Right lung (tissue), 5 donors: Measurements from ENCODE around the gene RREB1. TPM values are rescaled to one million over a fixed set of nuclear protein-coding genes. Genes with fewer than 3 reads are reported as not detected.
A peak's percentile ranks its signal among the peaks of the same experiment; 100 is the strongest.
"Not testable (repeated sequence)": the region's sequence is repeated elsewhere in the genome, so short reads cannot be mapped to it uniquely, and the experiment has no call there.

ENCODE experiments used
- DNase-seq, 2 donors: peaks; one replicate each; pipeline ENCODE4 v3.0.0-alpha.2; 2013
- polyA plus RNA-seq, 5 donors: library from polyadenylated mRNA; unstranded; fragments of 120-200 nt; gene quantifications; one replicate each; pipeline versions ENCODE4 v1.2.1 to v1.2.3, GENCODE V29; 2013; ENCODE audit warnings: inconsistent platforms in 1 of 5, low replicate concordance in 1 of 5; ENCODE audit not compliant: insufficient read length in 5 of 5, insufficient read depth in 1 of 5

RREB1 gene
- polyA plus RNA-seq, 5 donors = 22.1 to 27.4 (median 24.3) TPM

DNA sequence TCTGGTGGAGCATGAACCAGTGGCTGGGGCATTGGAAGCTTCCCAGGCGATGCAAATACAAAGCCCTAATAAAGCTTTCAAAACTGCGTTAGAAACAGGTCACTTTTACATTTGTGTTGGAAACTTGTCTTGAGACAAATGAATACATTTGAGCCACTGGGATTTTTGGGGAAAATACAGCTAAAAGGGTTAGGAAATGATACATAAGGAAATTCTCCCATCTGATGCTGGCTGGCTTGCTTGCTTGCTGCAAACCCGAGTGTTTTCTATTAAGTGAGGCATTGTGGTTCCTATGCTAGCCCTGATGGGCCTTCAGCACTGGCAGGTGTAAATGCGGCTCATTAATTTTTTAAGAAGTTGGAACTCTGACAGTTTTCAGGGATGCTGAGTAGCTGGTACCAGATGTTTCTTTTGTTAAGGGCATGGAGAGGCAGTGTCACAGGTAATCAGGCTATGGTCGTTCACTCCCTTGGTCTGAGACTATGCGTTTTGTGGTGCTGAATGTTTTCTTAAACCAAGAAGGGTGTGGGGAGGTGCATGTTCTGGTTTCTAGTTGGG, 35.2 kb downstream of the RREB1 start:
- no peak for DNase-seq

DNA sequence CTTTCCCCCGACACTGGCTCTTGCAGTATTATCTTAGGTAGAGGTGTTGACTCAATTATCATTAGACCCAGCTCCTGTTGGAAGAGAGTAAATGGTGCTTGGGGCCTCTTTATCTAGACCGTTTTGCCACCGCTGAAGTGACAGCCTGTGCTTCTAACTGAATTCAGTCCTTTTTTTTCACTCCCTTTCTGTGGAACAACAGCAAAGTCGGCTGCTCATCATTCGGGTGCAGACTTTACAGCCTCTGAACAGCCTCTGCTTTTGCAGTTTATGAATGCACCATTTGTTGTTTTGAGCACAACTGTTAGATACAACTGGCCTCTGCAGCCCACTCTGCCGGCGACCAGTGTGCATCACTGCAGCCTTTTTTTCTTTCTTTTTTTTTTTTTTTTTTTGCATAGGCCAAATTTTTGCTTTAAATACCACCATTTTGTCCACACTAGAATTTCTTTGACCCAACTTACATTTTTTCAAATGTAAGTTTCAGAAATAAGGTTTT, 35.8 kb downstream of the RREB1 start:
- DNase-seq = no peak

DNA sequence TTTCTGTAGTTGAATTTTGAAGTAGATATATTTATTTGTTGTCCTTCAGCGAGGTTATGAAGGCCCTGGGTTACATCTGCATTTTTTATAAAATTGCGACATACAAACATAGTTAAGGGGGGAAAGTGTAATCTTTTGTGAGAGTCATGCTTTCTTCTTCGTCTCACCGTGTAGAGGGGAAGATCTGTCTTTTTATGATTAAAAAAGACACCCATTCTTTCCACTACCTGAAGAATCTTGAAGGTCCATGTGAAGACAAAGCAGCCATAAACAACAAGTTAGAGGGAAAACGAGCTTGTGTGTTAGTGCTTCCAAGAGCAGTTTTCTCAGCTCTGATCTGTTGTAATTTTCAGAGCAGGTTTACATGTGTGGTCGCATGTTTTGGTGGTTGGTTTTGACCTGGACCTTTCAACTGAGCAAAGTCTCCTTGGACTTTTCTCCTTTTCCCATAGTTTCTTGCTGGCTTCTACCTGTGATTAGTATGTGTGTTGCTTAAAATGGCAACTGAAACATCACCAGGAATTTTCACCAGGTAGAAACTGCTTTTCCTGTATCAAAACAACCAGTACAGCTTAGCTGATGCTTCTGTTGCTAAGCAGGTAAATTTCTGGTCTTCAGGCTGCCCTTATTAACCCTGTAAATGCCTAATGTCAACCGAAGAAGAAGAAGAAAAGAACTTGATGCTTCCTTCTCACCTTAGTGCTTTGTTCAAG, 37.3 kb downstream of the RREB1 start:
- DNase-seq = no peak

DNA sequence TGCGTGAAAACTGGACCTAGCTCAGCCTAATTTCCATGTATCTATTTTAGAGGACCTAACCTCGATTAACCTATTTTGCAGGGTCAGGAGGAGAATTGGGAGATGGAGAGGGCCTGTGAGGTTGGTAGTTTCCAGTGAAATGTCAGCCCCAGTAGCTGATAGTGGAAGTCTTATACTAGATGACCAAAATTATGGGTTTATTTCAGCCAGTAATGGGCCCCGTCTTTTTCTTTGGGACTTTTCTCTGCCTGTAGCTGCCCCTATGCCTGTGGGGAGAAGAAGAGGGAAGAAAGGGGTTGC, 37.8 kb downstream of the RREB1 start:
- no peak for DNase-seq

DNA sequence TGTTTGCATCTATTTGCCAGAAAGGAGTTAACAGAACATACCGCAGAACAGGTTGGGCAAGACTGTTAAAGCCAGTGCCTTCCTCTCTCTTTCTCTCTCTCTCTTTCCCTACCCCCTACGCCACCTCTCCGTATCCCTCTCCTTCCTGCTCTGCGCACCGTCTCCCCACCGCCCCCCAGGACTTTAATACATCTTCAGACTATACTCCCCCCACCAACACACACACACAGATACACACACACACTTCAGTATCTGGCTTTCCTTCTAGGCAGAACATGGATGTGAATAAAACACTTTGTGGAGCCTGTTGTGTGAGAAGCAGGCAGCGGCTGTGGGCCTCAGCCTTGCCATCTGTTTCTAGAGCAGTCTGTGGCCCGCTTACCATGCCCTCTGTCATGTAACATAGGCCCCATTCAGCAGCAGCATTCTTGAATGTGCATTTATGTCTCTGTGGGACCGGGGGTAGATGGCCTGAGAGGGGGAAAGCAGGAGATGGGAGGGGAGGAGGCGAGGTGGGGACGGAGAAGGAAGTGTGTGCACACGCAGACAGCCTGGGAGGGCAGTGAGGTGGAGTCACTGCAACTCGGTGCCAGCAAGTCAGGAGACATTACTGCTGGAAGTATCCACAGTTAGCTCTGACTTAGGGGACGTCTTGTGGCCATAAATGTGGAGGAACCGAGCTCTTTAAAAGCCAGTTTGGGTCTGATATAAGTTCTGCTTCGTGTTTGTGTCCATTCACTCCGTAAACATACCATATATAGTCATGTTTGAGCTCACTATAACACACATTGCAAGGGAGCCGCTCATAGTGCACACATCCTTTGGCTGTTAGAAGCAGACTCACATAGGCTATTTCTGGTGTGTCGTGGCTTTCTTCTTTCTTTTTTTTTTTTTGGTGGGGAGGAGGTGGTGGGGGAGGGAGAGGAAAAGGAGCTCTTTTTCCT, 38.4 kb downstream of the RREB1 start:
- peak in 1 of 2 donors; percentile 53 for DNase-seq

DNA sequence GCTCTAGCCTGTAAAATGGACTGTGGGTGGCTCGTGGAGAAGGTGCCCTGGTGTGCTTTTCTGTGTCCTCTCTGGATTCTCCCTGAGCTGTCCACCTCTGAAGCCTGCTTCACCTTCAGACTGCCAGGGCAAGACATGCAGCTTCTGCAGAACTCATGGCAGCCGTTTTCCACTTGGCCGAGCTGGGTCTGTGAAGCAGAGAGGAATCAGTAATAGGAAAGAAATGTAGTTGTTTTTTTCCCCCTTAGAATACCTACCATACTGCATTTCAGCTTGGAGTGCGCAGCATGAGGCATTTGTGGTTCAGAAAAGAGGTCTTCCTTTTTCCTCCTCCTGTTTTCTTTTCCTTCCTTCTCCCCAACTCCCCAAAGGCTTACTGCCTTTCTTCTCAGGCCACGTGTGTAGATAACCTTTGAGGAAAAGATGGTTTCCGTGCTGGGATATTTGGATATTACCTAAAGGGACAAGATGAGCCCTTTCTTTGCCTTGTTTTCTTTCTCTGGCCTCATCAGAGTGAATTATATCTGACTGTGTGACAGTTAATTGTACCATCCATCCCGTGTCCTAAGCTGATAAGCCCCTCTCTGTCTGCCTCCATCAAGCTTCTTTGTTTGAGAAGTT, 39.4 kb downstream of the RREB1 start:
- DNase-seq = no peak

DNA sequence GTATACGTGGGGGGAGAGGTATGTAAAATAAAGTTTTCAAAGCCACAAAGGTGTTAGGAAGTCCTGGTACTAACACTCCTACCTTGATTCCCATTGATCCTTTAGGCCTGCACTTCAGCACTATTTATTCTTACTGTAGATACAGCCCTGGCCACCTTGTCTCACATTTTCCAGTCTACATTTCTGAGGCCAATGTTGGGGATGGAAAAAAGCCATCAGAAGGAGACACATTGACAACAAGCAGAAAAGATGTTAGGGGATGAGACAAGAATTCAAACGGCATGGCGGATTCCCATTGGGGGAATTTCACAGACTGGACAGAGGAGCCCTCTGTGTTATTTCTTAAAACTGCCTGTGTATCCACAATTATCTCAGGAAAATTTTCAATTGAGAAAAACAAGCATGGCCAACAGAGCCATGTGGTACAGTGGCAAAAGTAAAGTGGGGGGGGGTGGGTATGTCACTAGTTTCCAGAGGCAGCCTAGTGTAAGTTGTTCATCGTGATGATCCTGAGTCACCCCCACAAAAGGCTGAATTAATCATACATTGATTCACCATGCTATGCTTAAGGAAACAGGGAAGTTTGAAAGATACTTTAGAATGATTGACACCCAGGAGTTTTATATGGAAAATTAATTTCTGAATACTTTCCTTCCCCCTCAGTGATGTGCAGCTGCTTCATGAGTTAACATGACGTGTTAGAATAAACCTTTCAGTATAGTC, 40.5 kb downstream of the RREB1 start:
- DNase-seq = no peak

DNA sequence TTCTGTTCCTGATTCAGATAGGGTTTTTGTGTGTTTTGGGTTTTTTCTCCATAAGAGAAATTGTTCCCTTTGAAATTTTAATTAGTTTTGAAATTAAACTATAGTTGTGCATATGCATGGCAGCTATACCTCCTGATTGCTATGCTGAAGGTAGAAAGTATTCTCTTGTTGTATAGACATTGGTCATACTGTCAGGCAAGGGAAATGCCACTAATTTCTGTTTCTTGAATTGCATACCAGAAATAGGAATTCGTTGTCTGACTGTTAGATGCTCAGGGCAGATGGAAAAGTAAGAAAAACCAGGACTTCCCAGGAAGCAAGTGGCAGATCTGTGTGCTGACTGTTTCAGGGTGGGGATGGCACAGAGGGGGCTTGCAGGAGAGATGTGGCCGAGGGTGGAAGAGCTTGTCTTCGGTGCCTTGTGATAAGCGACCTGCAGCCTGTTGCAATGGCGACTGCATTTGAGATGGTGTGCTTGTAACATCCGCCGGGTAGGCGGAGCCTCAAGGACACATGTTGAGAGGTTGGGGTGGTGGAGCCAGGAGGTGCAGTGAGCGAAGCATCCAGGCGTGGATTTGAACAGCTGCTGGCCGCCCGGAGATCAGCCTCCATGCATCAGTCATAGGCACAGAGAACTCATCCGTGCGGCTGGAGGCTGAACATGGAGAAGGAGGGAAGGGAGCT, 42.8 kb downstream of the RREB1 start:
- no peak for DNase-seq

DNA sequence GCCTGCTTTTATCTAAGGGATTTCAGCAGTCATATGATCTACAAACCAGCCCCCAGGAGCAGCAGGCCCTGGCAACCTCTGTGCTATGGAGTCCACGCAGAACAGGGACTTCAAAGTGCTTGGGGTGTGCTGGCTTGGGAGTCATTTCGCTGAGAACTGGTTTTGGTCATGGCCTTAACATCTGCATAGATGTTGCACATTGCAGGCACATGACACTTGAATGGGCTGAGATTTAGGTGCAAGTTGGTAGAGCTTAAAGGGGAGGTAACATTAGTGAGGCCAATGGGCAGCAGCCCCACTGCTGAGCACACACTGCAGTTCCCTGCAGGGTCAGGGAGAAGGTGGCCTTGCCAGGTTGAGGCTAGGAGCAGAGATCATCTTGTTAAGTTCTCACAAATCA, 43.6 kb downstream of the RREB1 start:
- DNase-seq = no peak

DNA sequence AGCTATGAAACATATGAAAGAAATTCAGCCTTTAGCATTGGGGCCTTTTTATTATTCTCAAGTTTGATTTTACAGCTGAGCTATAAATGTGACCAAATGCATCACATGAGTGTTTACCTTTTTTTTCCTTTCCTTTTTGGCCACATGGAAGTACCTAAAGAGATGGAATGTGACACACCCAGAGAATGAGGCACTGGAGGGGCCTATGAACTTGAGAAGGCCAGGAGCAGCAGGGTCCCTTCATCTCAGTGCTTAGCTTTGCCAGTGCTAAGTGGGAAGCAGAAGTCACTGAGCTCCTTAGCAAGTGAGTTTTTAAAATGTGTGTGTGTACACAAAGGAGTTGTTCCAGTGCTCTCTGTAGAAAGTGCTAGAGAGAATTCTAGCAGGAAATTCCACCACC, 44.7 kb downstream of the RREB1 start:
- DNase-seq = no peak

DNA sequence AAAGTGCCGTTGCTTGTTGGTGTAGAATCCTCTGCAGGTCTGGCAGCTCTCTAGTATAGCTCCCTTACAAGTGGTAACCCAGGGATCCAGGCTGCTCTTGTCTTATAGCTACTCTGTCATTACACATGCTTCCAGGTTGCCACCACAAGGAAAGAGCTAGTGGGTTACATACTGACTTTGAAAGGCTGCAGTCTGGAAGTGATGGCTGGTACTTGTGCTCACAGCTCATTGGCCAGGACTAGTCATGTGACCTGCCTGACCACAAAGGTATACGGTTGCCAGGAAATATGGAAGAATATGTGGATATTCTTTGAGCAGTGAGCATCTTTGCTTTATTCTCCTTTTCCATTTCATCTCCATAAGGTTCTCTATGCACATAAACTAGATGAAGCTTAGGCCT, 46.0 kb downstream of the RREB1 start:
- no peak for DNase-seq

DNA sequence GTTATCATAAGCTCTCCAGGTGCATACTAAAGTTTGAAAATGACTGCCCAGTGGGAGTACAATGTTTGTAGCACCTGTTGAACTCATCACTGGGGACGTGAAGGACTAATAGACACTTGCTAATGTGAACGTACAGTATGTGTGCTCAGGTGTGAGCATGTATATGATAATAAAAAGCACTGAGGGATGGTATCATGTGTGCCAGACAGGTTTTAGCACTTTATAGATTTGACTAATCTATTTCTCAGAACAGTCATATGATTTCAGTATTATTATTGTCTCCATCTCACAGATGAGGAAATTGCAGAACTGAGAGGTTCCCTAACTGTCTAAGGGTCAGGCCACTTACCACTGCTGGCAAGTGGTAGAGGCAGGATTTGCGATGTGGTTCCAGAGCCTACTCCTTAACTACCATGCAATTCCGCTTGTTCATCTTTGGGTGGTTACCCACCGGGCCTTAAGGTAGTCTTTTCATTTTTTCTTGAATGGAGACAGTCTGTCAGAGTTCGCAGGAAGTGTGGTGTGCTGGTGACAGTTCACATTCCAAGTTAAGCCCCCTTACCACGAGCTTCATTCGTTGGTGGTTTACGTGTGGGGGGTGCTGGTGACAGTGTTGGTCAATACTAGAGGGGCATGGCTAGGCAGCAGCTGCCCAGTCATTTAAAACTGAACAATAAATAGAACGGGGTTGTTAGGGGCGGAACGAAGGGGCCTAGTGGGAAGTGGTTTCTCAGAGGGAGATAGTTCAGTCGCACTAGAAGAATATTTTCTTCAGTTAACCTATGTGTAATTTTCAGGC, 46.8 kb downstream of the RREB1 start:
- DNase-seq = no peak

DNA sequence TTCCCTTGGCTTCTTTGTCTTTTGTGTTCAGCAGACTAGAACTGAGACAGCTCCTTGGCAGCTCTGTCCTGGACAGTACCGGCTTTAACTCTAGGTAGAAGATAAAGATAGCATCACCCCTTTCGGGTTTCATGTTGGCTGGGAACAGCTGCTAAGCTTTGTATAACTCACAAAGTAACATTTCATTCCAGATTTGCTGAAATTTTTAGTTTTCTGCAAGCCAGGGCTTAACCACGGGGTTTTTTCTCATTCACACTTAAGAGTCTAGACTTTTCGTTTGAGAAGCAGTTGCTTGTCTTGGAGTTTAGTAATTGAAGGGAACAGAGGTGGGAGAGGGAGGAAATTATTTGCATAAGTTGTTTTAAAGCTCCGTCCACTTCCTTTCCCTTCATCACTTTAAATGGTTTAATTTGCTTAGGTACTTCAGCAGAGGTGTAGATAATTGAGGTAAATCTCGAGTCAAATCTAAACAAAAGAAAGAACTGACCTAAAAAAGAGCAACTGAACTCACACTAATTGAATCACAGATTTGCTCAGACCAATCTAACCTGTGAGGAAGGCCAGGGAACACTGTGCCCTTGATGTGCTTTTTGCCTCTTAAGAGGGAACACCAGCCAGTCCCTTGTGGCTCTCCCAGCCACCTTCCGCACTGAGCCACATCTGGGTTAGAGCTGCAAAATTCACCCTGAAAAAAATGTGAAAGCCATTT, 48.3 kb downstream of the RREB1 start:
- no peak for DNase-seq

DNA sequence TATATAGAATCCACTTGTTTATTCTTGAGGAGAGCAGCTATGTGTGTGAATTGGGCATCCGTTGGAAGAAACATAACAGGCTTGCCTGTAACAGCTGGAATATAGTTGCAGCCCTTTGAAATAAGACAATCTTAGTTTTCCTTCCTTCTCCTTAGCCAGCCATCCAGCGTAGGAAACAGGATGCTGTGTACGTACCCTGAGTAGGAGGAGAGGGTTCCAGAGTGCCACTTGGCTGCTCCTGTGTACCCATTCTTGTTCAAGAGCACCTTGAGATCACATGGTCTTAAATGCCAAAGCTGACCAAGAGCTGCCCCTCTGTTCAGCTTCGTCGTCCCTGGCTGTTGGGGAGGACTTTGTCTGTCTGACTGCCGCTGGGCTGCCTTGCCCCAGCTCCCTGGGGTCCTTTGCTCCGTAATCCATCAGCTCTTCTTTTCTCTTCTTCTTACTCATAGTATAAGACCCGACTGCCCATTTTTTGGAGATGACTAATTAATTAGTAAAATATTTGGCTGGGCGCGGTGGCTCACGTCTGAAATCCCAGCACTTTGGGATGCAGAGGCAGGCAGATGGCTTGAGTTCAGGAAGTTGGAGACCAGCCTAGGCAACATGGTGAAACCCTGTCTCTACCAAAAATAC, 49.0 kb downstream of the RREB1 start:
- DNase-seq = no peak

DNA sequence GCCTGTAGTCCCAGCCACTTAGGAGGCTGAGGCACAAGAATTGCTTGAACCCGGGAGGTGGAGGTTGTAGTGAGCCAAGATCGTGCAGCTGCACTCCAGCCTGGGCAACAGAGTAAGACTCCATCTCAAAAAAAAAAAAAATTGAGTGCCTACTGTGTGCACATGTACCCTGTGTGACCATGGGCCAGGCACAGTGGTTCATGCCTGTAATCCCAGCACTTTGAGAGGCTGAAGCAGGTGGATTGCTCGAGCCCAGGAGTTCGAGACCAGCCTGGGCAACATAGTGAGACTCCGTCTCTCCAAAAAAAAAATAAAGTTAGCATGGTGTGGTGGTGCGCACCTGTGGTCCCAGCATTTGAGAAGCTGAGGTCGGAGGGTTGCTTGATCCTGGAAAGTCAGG, 49.5 kb downstream of the RREB1 start:
- DNase-seq = not testable (repeated sequence)

DNA sequence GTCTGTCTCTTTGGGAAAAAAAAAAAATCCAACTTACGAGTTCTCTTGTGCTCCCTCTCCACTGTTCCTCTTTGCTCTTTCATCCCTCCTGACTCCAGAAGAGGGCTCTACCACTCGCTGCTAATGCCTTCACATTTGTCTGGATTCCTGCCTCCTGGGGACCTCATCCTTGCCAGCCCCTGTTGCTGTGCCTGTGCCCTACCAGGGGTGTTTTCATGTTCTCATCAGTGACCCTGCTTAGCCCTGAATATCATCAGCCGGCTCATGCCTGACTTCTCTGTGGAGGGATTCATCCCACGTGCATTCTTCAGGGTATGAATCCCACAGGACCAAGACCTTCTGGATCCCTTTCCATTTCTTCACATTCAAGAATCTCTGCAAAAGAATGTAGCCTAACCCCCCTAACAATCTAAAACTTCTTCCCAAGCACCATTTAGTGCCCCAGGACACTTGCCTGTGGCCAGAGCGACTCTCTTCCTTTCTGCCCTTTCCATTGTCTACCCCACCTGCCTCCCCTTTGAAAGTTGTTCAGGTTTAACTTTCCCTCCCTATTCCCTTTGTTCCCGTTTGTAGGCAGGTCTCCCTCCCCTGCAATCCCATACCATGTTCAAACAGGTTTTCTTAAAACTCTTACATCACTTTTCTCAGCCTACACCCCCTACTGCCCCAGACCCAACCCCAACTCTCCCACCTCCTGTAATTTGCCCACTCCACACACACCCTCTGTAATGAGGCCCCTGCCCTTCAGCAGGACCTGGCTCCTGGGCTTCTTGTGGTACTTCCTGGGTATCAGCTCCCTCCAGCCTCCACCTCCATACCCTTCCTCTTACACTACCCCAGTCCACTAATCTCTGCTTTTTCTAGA, 50.2 kb downstream of the RREB1 start:
- no peak for DNase-seq

DNA sequence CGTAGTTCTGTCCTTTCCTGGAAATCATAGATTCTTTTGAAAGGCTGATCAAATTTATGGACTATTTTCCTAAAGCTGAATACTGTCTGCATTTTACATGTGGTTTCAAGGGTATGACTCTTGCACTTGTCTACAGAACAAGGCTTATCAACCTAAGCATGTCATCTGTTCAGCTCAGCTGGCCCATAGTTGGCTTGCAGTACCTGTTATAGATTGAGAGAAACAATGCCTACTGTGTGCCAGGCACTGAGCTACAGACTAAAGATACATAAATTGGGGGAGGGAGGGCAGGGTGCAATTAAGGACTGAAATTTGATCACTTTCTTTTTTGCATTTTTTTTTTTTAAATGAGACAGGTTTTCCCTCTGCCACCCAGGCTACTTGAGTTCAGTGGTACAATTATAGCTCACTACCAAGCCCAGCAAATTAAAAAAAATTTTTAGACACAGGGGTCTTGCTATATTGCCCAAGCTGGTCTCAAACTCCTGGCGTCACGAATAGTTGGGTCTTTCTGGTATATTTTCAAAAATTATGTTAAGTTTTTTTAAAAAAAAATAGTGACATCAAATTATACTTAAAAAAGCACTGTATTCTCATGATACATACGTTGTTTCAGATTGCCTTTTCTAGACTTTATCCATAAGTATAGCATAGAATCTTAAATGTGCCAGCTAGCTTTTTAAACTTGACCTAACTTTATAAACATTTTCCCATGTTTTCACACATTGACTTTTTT, 52.2 kb downstream of the RREB1 start:
- DNase-seq = no peak
